Keratinocyte (primary cell): Measurements from ENCODE around the gene DLEC1. TPM values are rescaled to one million over a fixed set of nuclear protein-coding genes. Genes with fewer than 3 reads are reported as not detected.

Experiments used
- DNase-seq: peaks from one replicate; pipeline ENCODE4 v3.0.0-alpha.2; 2011; ENCODE audit warnings: low read depth, missing footprints, low spot score
- FAIRE-seq: peaks from 2 replicates; lab custom pipeline; 2011; peaks lifted over from hg19 to GRCh38; lab: Jason Lieb, UNC
- H2AFZ ChIP-seq: 2 replicates; pipeline ENCODE4 v1.6.0; 2012; ENCODE audit warnings: low read length, control low read depth, inconsistent platforms; ENCODE audit not compliant: control insufficient read depth
- H3K27ac ChIP-seq: 2 replicates; pipeline ENCODE4 v1.5.1; 2011; ENCODE audit warnings: low read length; ENCODE audit not compliant: control insufficient read depth, insufficient read depth
- H3K27me3 ChIP-seq: 3 replicates; pipeline ENCODE4 v1.6.0; 2011; ENCODE audit warnings: low read length; ENCODE audit not compliant: control insufficient read depth, insufficient read depth; ENCODE audit errors: extremely low read depth
- H3K36me3 ChIP-seq, 2 experiments: 2 replicates in 1 of 2; 3 replicates in 1 of 2; pipeline ENCODE4 v1.5.1; 2011; ENCODE audit warnings: low read length in 2 of 2, mild to moderate bottlenecking in 1 of 2; ENCODE audit not compliant: control insufficient read depth in 2 of 2, insufficient read depth in 2 of 2; ENCODE audit errors: extremely low read depth in 1 of 2
- H3K4me1 ChIP-seq: 3 replicates; pipeline ENCODE4 v1.5.1; 2011; ENCODE audit warnings: low read length; ENCODE audit not compliant: control insufficient read depth, insufficient read depth; ENCODE audit errors: extremely low read depth
- H3K4me2 ChIP-seq: 3 replicates; pipeline ENCODE4 v1.6.0; 2011; ENCODE audit warnings: low read depth, low read length; ENCODE audit not compliant: control insufficient read depth, insufficient read depth; ENCODE audit errors: extremely low read depth
- H3K4me3 ChIP-seq, 3 experiments: fragments of 200-600 bp in 1 of 3; sonication (generic) in 1 of 3; 2 replicates in 2 of 3; 3 replicates in 1 of 3; pipeline ENCODE4 v1.5.1; 2011 to 2016; ENCODE audit warnings: low read length in 3 of 3, mild to moderate bottlenecking in 3 of 3, control low read depth in 2 of 3, inconsistent platforms in 1 of 3, low read depth in 1 of 3, mixed read lengths in 1 of 3, mixed run types in 1 of 3, moderate library complexity in 1 of 3; ENCODE audit not compliant: control insufficient read depth in 2 of 3, insufficient read depth in 2 of 3; ENCODE audit errors: extremely low read depth in 1 of 3
- H3K79me2 ChIP-seq: 2 replicates; pipeline ENCODE4 v1.6.0; 2012; ENCODE audit warnings: low read length; ENCODE audit not compliant: control insufficient read depth, insufficient read depth
- H3K9ac ChIP-seq: 3 replicates; pipeline ENCODE4 v1.6.0; 2011; ENCODE audit warnings: low read length; ENCODE audit not compliant: control insufficient read depth, insufficient read depth; ENCODE audit errors: extremely low read depth
- H3K9me1 ChIP-seq: 3 replicates; pipeline ENCODE4 v1.6.0; 2011; ENCODE audit warnings: low read length; ENCODE audit not compliant: control insufficient read depth, insufficient read depth; ENCODE audit errors: extremely low read depth
- H3K9me3 ChIP-seq: 2 replicates; pipeline ENCODE4 v1.5.1; 2012; ENCODE audit warnings: low read depth, low read length; ENCODE audit not compliant: control insufficient read depth
- H4K20me1 ChIP-seq: 3 replicates; pipeline ENCODE4 v1.6.0; 2011; ENCODE audit warnings: low read length; ENCODE audit not compliant: control insufficient read depth, insufficient read depth; ENCODE audit errors: extremely low read depth
- EZH2 ChIP-seq: IDR thresholded peaks from one replicate; pipeline ENCODE4 v1.6.1; 2012; ENCODE audit warnings: inconsistent platforms, mild to moderate bottlenecking, low read length, moderate library complexity
- dilution Hi-C: fragments of 300-500 bp; cut with MboI; formaldehyde crosslinking; loops from one replicate; pipeline ENCODE4 v1.7.0; 2020; ENCODE audit warnings: low sequenced_read_pairs; ENCODE audit not compliant: extremely low pct_ligation_motif_present
- polyA plus RNA-seq, 5 experiments: library from polyadenylated mRNA; depleted of rRNA in 3 of 5; stranded (reverse) in 3 of 5; stranded (forward) in 1 of 5; unstranded in 1 of 5; fragments of >200 nt; gene quantifications; 1 replicate in 1 of 5; 2 replicates in 3 of 5; 3 replicates in 1 of 5; pipeline versions ENCODE4 v1.2.1 to v1.2.3, GENCODE V29; 2011 to 2012; ENCODE audit warnings: missing spikeins in 2 of 5, low read depth in 1 of 5, low replicate concordance in 1 of 5
- TF ChIP-seq, protein P1 (sequence below), 3 experiments: IDR thresholded peaks in 1 of 3; conservative IDR thresholded peaks in 1 of 3; optimal IDR thresholded peaks in 1 of 3; 2 replicates in 2 of 3; 3 replicates in 1 of 3; pipeline versions ENCODE3 to v1.5.1; 2011; ENCODE audit warnings: low read length in 3 of 3, mild to moderate bottlenecking in 3 of 3, moderate library complexity in 2 of 3, control low read depth in 1 of 3, inconsistent platforms in 1 of 3; ENCODE audit not compliant: insufficient read depth in 2 of 3; ENCODE audit errors: extremely low read depth in 1 of 3

Gene DLEC1
- polyA plus RNA-seq, 1 donor (not counting 4 experiments of a cell fraction or from before 2014, with no cell fraction given), result not detected

DNA sequence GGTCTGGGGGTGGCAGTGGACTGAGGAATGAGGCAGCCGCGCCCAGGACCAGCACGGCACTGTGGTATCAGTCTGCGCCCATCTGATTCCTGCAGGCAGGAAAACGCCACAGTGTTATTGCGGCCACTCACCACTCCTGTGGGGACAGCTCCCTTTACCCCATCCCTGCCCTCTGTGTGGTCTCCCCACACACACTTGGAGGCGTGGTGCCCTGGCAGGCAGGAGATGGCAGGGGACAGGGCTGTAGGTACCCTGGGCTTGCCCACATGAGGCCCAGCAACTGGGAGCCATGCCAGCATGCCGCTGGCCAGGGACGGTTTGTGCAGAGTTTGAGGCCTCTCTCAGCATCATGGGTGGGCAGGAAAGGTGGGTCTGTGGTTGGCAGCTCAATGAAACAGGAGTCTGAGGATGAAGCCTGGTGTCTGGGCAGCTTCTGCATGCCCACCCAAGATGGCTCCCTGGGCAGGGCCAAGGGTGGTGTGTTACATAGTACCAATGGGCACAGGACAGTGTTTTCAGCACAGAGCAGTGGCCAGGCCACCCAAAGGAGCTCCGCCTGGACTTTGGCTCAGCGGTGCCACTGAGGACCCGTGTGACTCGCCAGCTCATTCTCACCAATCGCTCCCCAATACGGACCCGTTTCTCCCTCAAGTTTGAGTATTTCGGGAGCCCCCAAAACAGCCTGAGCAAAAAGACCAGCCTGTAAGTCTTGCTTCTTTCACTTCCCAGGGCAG lies 70.7 kb downstream of the DLEC1 start:
- H3K27me3 ChIP-seq, result peaks cover 2% of the 10 kb centered on the region
- no peaks in the 10 kb centered on the region for H4K20me1 ChIP-seq
- H3K9me1 ChIP-seq, result no peaks in the 10 kb centered on the region
- H3K9me3 ChIP-seq, result no peaks in the 10 kb centered on the region
- no peaks in the 10 kb centered on the region for H3K36me3 ChIP-seq
- H2AFZ ChIP-seq, result no peak overlapping the region
- no peak overlapping the region for H3K4me3 ChIP-seq
- no peak for DNase-seq
- no peak overlapping the region for H3K4me2 ChIP-seq
- H3K79me2 ChIP-seq, result no peaks in the 10 kb centered on the region
- no peaks in the 10 kb centered on the region for H3K4me1 ChIP-seq
- dilution Hi-C loops, result no loop called here
- no peak for FAIRE-seq
- no peak for TF ChIP-seq EZH2
- TF ChIP-seq, protein P1, sequence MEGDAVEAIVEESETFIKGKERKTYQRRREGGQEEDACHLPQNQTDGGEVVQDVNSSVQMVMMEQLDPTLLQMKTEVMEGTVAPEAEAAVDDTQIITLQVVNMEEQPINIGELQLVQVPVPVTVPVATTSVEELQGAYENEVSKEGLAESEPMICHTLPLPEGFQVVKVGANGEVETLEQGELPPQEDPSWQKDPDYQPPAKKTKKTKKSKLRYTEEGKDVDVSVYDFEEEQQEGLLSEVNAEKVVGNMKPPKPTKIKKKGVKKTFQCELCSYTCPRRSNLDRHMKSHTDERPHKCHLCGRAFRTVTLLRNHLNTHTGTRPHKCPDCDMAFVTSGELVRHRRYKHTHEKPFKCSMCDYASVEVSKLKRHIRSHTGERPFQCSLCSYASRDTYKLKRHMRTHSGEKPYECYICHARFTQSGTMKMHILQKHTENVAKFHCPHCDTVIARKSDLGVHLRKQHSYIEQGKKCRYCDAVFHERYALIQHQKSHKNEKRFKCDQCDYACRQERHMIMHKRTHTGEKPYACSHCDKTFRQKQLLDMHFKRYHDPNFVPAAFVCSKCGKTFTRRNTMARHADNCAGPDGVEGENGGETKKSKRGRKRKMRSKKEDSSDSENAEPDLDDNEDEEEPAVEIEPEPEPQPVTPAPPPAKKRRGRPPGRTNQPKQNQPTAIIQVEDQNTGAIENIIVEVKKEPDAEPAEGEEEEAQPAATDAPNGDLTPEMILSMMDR (optimal IDR thresholded peaks at IDR 0.05 in 1 of 3, IDR thresholded peaks at IDR 0.05 in 1 of 3, conservative IDR thresholded peaks at IDR 0.05 in 1 of 3; ENCODE audit: extremely low read depth in 1 of 3, insufficient read depth in 2 of 3, low read length in 3 of 3), result no peak
- no peak overlapping the region for H3K9ac ChIP-seq
- no peak overlapping the region for H3K27ac ChIP-seq

DNA sequence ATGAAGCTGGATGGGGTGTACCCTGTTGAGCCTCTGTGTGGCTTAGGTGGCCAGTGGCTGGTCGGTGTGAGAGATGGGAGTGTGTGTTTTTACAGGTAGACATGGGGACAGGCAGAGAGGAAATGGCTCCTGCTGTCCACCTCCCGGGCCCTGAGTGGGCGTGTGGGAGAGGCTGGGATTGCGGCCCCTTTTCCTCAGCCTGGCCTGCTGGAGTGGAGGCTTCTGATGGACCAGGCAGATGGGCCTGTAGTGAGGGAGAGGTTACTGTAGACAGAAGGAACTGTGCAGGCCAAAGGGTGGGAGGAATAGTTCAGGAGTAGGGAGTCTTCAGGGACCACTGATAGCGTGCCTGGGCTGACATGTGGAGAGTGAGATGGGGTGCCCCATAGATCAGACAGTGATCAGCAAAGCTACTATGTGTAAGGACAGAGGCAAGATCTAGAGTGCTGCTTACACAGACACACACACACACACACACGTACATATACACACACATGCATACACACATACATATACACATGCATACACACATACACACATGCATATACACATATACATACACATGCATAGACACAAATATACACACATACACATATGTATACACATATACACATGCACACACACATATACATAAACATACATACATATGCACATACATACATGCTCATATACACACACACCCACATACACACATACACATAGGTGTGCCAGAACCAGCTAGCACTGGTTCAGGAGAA lies 71.5 kb downstream of the DLEC1 start:
- no peak overlapping the region for H3K4me2 ChIP-seq
- no peaks in the 10 kb centered on the region for H3K9me3 ChIP-seq
- no peaks in the 10 kb centered on the region for H3K4me1 ChIP-seq
- H3K9me1 ChIP-seq, result no peaks in the 10 kb centered on the region
- no peak overlapping the region for H2AFZ ChIP-seq
- DNase-seq (no peak), FAIRE-seq (no peak)
- no peak for TF ChIP-seq EZH2
- TF ChIP-seq, protein P1 (optimal IDR thresholded peaks at IDR 0.05 in 1 of 3, IDR thresholded peaks at IDR 0.05 in 1 of 3, conservative IDR thresholded peaks at IDR 0.05 in 1 of 3; ENCODE audit: extremely low read depth in 1 of 3, insufficient read depth in 2 of 3, low read length in 3 of 3), result no peak
- H3K36me3 ChIP-seq, result no peaks in the 10 kb centered on the region
- H3K79me2 ChIP-seq, result no peaks in the 10 kb centered on the region
- dilution Hi-C loops, result no loop called here
- no peak overlapping the region for H3K27ac ChIP-seq
- no peak overlapping the region for H3K4me3 ChIP-seq
- H4K20me1 ChIP-seq, result no peaks in the 10 kb centered on the region
- H3K9ac ChIP-seq, result no peak overlapping the region
- H3K27me3 ChIP-seq, result peaks cover 2% of the 10 kb centered on the region
